GM18502 (cell line): ENCODE measurements around the gene FAM181B.
"Not testable (repeated sequence)": the region's sequence is repeated elsewhere in the genome, so short reads cannot be mapped to it uniquely, and the experiment has no call there.

Experiments
- ATAC-seq: cut with Tn5 transposase; IDR thresholded peaks from one replicate; pipeline ENCODE4 v1.9.1; 2021; ENCODE audit warnings: mild to moderate bottlenecking; ENCODE audit not compliant: unreplicated experiment, poor library complexity

FAM181B gene

GRCh38 chr11:82689347-82689746, 44.3 kb downstream of the FAM181B start:
- ATAC-seq = not testable (repeated sequence)

GRCh38 chr11:82686211-82686610, 47.5 kb downstream of the FAM181B start:
- no peak for ATAC-seq

- ATAC-seq = no peak
Measured at GRCh38 chr11:82683029-82683428, 50.6 kb downstream of the FAM181B start.

GRCh38 chr11:82682003-82682751, 51.5 kb downstream of the FAM181B start:
- ATAC-seq = peak; percentile 94

GRCh38 chr11:82680252-82680651, 53.4 kb downstream of the FAM181B start:
- ATAC-seq = no peak
